Right renal cortex interstitium (tissue), 3 donors: ENCODE data around the gene AGBL1. TPM values are rescaled to one million over a fixed set of nuclear protein-coding genes. Genes with fewer than 3 reads are reported as not detected.

Source experiments
- DNase-seq, 3 donors: peaks; one replicate each; pipeline ENCODE4 v3.0.0-alpha.2; 2013; ENCODE audit warnings: low read depth in 3 of 3, low spot score in 2 of 3
- polyA plus RNA-seq, 3 donors: library from polyadenylated mRNA; unstranded; fragments of 120-200 nt; gene quantifications; one replicate each; pipeline ENCODE4 v1.2.1, GENCODE V29; 2013; ENCODE audit not compliant: insufficient read length in 3 of 3

The AGBL1 gene
- polyA plus RNA-seq, 3 donors = 0.08 to 0.10 (median 0.08) TPM

GRCh38 chr15:86162641-86163040, 83.0 kb downstream of the AGBL1 start:
- DNase-seq = no peak

- DNase-seq = no peak
Measured at GRCh38 chr15:86163816-86164215, 84.1 kb downstream of the AGBL1 start.

GRCh38 chr15:86164232-86164898, 84.7 kb downstream of the AGBL1 start:
- DNase-seq = no peak

- DNase-seq = no peak
Measured at GRCh38 chr15:86165265-86166211, 85.9 kb downstream of the AGBL1 start.

- no peak for DNase-seq
Measured at GRCh38 chr15:86167841-86168240, 88.2 kb downstream of the AGBL1 start.

- DNase-seq = no peak
Measured at GRCh38 chr15:86178845-86179244, 99.2 kb downstream of the AGBL1 start.

- no peak for DNase-seq
Measured at GRCh38 chr15:86183596-86184491, 104.2 kb downstream of the AGBL1 start.

GRCh38 chr15:86193716-86194380, 114.2 kb downstream of the AGBL1 start:
- DNase-seq = no peak

GRCh38 chr15:86197770-86198169, 118.1 kb downstream of the AGBL1 start:
- no peak for DNase-seq

GRCh38 chr15:86199467-86200145, 119.9 kb downstream of the AGBL1 start:
- DNase-seq = no peak

- no peak for DNase-seq
Measured at GRCh38 chr15:86201313-86202008, 121.8 kb downstream of the AGBL1 start.

- no peak for DNase-seq
Measured at GRCh38 chr15:86203462-86203861, 123.8 kb downstream of the AGBL1 start.

- DNase-seq = no peak
Measured at GRCh38 chr15:86205096-86205495, 125.4 kb downstream of the AGBL1 start.

- no peak for DNase-seq
Measured at GRCh38 chr15:86213420-86213819, 133.7 kb downstream of the AGBL1 start.

- DNase-seq = no peak
Measured at GRCh38 chr15:86213888-86214287, 134.2 kb downstream of the AGBL1 start.

- no peak for DNase-seq
Measured at GRCh38 chr15:86221119-86221518, 141.4 kb downstream of the AGBL1 start.

- no peak for DNase-seq
Measured at GRCh38 chr15:86229306-86229705, 149.6 kb downstream of the AGBL1 start.

- no peak for DNase-seq
Measured at GRCh38 chr15:86229936-86230335, 150.3 kb downstream of the AGBL1 start.
